ENCODE results near the gene HNRNPA2B1.

GRCh38 chr7:26227987-26228386, 27.4 kb upstream of the HNRNPA2B1 start:
- no peak for TF ChIP-seq GATA2 (IDR thresholded peaks at IDR 0.05; ENCODE audit: low read depth, low read length)
- TF ChIP-seq GATA3 (IDR thresholded peaks at IDR 0.05; ENCODE audit: low read depth, low read length): no peak

All from SH-SY5Y (cell line).